ENCODE measurements around the gene ENPP6. TPM values are rescaled to one million over a fixed set of nuclear protein-coding genes. Genes with fewer than 3 reads are reported as not detected.

Gene ENPP6
- total RNA-seq, 4 donors from 2014 or later: not detected

DNA sequence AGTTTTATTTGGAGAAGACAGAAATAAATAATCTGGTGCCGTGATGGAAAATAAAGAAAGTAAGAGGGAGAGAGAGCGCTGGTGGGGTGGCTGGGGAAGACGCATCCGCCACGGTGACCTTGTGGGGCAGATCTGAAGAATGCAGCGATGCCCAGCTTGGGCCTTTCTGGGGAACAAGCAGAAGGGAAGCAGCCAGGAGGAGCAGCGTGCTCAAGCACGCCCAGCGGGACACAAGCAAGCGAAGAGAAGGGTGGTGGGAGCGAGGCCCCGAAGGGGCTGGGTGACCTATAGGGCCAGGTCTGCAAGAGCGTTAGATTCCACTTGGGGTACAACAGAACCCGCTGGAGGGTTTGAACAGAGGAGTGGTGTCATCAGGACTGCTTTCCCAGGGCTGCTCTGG lies 12.4 kb downstream of the ENPP6 start:
- no peak for DNase-seq (ENCODE audit: low spot score in 2 of 2)
- TF ChIP-seq POLR2AphosphoS5 (IDR thresholded peaks at IDR 0.05) (no peak), EP300 (IDR thresholded peaks at IDR 0.05) (no peak), POLR2A (IDR thresholded peaks at IDR 0.05) (no peak)
- TF ChIP-seq, protein P1, sequence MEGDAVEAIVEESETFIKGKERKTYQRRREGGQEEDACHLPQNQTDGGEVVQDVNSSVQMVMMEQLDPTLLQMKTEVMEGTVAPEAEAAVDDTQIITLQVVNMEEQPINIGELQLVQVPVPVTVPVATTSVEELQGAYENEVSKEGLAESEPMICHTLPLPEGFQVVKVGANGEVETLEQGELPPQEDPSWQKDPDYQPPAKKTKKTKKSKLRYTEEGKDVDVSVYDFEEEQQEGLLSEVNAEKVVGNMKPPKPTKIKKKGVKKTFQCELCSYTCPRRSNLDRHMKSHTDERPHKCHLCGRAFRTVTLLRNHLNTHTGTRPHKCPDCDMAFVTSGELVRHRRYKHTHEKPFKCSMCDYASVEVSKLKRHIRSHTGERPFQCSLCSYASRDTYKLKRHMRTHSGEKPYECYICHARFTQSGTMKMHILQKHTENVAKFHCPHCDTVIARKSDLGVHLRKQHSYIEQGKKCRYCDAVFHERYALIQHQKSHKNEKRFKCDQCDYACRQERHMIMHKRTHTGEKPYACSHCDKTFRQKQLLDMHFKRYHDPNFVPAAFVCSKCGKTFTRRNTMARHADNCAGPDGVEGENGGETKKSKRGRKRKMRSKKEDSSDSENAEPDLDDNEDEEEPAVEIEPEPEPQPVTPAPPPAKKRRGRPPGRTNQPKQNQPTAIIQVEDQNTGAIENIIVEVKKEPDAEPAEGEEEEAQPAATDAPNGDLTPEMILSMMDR (IDR thresholded peaks at IDR 0.05): no peak
- no peaks in the 10 kb centered on the region for H3K4me1 ChIP-seq
- no peaks in the 10 kb centered on the region for H3K36me3 ChIP-seq
- no peaks in the 10 kb centered on the region for H3K9me3 ChIP-seq
- no peak overlapping the region for H3K4me3 ChIP-seq
- 90% methylated on average over 14 of the region's 14 CpGs for WGBS
- H3K27me3 ChIP-seq: no peaks in the 10 kb centered on the region
- no peak overlapping the region for H3K27ac ChIP-seq

DNA sequence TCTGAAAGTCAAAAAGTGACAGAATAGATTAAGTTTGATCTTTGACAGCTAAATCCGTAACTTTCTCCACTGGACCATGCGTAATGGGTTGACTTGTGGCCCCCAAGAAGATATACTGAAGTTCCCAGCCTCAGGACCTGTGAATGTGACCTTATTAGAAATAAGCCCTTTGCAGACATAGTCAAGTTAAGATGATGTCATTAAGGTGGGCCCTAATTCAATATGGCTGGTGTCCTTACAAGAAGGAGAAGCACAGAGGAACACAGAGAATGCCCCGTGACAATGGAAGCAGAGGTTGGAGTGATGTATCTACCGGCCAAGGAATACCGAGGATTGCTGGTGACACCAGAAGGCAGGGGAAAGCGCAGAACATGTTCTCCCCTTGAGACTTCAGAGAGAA lies 14.4 kb downstream of the ENPP6 start:
- TF ChIP-seq POLR2A (IDR thresholded peaks at IDR 0.05) (no peak), EP300 (IDR thresholded peaks at IDR 0.05) (no peak), POLR2AphosphoS5 (IDR thresholded peaks at IDR 0.05) (no peak)
- TF ChIP-seq, protein P1 (IDR thresholded peaks at IDR 0.05): no peak
- no peak overlapping the region for H3K27ac ChIP-seq
- H3K36me3 ChIP-seq: no peaks in the 10 kb centered on the region
- H3K4me3 ChIP-seq: no peak overlapping the region
- H3K4me1 ChIP-seq: no peaks in the 10 kb centered on the region
- no peaks in the 10 kb centered on the region for H3K9me3 ChIP-seq
- no peak for DNase-seq (ENCODE audit: low spot score in 2 of 2)
- no peaks in the 10 kb centered on the region for H3K27me3 ChIP-seq
- 97% methylated on average over 6 of the region's 6 CpGs for WGBS

DNA sequence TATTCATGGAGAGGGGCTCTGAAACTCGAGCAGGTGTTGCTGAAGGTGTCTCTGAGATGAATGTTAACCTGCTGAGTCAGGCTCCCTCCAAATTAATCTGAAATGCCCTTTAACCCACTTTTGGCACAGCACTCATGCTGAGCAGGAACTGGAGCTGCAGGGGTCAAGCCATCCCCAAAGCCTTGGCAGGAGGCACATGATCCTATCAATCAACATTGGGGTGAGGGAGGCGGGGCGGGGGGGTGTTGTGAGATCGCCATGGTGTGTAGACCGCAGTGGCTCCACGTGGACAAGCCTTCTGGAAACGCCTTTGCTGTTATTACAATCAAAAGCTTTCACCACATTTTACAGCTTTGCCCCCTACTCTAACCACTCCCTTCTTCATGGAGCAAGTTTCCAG lies 16.5 kb downstream of the ENPP6 start:
- 63% methylated on average over 7 of the region's 7 CpGs for WGBS
- Histone ChIP-seq H3K27ac (no peak overlapping the region), H3K4me3 (no peak overlapping the region), H3K9me3 (no peaks in the 10 kb centered on the region), H3K4me1 (peaks cover 10% of the 10 kb centered on the region), H3K36me3 (no peaks in the 10 kb centered on the region), H3K27me3 (no peaks in the 10 kb centered on the region)
- DNase-seq (ENCODE audit: low spot score in 2 of 2): no peak
- TF ChIP-seq POLR2AphosphoS5 (IDR thresholded peaks at IDR 0.05) (no peak), EP300 (IDR thresholded peaks at IDR 0.05) (no peak), POLR2A (IDR thresholded peaks at IDR 0.05) (no peak)
- TF ChIP-seq, protein P1 (IDR thresholded peaks at IDR 0.05): no peak

DNA sequence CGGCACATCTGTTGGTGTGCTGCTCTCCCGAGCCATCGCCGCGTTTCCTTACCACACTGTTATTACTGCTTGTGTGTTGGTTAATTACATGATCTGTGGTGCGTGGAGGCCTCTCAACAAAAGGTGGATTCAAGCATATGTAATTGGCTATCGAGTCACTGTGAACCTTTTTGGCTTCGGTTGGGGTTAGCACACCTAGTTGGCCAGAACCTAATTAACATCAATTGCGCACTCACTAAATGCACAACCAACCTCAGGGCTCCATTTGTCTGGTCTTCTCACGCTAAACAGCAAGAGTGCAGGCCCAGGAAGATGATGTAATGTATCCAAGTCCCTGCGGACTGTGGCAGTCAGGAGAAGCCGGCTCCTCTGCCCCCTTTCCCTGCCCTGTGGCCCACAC lies 17.4 kb downstream of the ENPP6 start:
- H3K9me3 ChIP-seq: no peaks in the 10 kb centered on the region
- 81% methylated on average over 12 of the region's 12 CpGs for WGBS
- H3K4me3 ChIP-seq: no peak overlapping the region
- H3K4me1 ChIP-seq: peaks cover 10% of the 10 kb centered on the region
- H3K27ac ChIP-seq: no peak overlapping the region
- DNase-seq (ENCODE audit: low spot score in 2 of 2): no peak
- no peaks in the 10 kb centered on the region for H3K36me3 ChIP-seq
- H3K27me3 ChIP-seq: no peaks in the 10 kb centered on the region
- TF ChIP-seq POLR2A (IDR thresholded peaks at IDR 0.05) (no peak), POLR2AphosphoS5 (IDR thresholded peaks at IDR 0.05) (no peak), EP300 (IDR thresholded peaks at IDR 0.05) (no peak)
- TF ChIP-seq, protein P1 (IDR thresholded peaks at IDR 0.05): no peak

DNA sequence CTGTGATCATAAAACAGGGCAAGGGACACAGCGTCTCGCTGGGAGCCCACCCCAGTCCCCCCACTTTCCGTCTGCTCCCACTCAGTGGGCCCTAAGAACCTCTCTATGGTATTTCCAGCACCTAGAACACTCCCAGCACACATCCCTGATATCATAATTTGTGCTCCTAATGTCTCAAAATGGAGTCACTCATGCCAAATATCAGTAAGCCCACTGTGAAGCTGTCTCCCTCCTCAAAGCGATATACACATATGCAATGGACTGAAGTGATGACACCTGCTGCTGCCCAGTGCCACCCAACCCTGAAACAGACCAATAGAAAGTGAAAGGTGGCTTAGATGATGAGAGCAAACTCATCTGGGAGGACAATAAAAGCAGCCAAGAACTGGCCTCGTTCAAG lies 17.9 kb downstream of the ENPP6 start:
- WGBS: 87% methylated on average over 5 of the region's 5 CpGs
- Histone ChIP-seq H3K36me3 (no peaks in the 10 kb centered on the region), H3K4me3 (no peak overlapping the region), H3K4me1 (peaks cover 10% of the 10 kb centered on the region), H3K27ac (no peak overlapping the region), H3K9me3 (no peaks in the 10 kb centered on the region), H3K27me3 (no peaks in the 10 kb centered on the region)
- no peak for DNase-seq (ENCODE audit: low spot score in 2 of 2)
- TF ChIP-seq EP300 (IDR thresholded peaks at IDR 0.05) (no peak), POLR2AphosphoS5 (IDR thresholded peaks at IDR 0.05) (no peak), POLR2A (IDR thresholded peaks at IDR 0.05) (no peak)
- TF ChIP-seq, protein P1 (IDR thresholded peaks at IDR 0.05): no peak
